T-helper 22 cell (primary cell): Measurements from ENCODE around the gene TRAPPC2L.
"Not testable (repeated sequence)": the region's sequence is repeated elsewhere in the genome, so short reads cannot be mapped to it uniquely, and the experiment has no call there.

Experiments used
- DNase-seq: peaks from one replicate; pipeline ENCODE4 v3.0.0-alpha.2; 2020; ENCODE audit warnings: low read depth

TRAPPC2L gene

DNA sequence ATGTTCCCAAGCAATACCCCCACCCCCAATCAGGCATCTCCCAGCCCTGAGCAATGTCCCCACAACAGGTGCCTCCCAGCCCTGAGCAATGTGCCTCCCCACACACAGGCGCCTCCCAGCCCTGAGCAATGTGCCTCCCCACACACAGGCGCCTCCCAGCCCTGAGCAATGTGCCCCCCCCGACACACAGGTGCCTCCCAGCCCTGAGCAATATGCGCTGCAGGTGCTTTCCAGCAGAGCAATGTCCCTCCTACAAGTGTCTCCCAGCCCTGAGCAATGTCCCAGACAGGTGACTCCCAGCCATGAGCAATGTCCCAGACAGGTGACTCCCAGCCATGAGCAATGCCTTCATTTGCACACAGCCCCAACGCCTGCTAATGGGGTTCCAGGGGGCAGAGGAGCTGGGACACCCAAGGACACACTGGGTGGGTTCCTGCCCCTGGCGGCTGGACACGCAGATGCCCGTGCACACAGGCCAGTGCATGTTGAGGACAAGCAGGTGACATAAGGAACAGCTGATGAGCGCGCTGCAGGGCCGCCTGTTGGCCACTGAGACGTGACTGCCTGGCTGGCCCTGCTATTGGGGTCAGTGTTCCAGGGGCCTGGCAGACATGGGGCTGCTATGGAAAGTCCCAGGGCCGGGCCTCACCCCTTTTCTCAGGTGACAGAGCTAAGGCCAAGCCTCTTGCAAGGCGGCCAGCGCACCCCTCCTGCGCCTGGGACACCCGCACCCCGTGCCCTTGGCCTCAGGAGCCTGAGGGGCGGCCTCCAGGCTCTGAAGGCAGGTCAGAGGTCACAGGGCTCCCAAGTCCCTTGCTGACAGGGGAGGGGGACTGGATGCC, 36.4 kb downstream of the TRAPPC2L start:
- DNase-seq = no peak

DNA sequence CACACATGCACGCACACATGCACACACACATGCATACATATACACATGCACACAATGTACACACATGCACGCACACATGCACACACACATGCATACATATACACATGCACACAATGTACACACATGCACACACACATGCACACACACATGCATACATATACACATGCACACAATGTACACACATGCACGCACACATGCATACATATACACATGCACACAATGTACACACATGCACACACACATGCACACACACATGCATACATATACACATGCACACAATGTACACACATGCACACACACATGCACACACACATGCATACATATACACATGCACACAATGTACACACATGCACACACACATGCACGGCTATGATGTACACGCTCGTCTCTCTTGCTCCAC, 37.3 kb downstream of the TRAPPC2L start:
- DNase-seq = not testable (repeated sequence)

DNA sequence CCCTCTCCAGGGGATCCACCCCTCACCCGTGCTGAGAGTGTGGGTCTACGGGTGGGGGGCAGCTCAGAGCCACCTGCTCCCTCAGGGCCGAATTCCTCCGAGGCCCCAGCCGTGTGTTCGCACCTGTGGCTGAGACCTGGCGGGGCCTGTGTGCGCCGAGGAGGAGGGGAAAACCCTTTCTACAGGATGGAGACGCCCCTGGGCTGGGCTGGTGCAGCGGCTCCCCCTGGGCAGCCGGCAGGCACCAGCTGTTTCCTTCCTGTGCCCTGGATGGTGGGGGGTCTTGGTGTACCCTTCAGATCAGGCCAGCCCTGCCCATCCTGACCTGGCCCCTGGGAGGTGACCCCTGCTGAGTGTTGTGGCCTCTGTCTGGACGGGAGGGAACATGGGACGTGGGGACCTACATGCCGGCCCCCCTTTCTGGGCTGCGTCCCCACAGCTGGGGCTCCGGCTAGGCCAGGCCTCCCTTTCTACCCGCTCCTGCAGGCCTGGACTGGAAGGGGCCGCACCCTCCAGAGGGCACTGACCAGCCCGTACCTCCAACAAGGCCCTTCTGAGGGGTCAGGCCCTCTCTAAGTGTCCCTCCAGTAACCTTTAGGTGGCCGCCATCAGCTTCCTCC, 37.9 kb downstream of the TRAPPC2L start:
- DNase-seq = no peak

DNA sequence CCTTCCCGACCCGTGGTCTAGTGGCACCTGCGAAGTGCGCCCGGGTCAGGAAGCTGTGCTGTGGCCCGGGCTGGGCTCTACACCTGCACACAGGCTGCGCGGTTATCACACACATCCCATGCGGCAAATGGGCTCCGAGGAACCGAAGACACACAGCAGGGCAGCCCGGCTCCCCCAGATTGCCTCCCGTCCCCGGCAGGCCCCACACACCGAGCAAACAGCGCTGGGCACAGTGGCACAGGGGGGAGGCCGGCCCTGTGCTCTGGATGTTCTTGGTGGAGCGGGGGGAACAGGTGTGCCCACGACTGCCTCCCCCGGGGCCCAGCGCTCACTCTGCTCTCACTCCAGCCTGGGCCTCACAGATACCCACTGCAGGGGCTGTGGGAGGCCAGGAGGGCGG, 38.4 kb downstream of the TRAPPC2L start:
- no peak for DNase-seq

DNA sequence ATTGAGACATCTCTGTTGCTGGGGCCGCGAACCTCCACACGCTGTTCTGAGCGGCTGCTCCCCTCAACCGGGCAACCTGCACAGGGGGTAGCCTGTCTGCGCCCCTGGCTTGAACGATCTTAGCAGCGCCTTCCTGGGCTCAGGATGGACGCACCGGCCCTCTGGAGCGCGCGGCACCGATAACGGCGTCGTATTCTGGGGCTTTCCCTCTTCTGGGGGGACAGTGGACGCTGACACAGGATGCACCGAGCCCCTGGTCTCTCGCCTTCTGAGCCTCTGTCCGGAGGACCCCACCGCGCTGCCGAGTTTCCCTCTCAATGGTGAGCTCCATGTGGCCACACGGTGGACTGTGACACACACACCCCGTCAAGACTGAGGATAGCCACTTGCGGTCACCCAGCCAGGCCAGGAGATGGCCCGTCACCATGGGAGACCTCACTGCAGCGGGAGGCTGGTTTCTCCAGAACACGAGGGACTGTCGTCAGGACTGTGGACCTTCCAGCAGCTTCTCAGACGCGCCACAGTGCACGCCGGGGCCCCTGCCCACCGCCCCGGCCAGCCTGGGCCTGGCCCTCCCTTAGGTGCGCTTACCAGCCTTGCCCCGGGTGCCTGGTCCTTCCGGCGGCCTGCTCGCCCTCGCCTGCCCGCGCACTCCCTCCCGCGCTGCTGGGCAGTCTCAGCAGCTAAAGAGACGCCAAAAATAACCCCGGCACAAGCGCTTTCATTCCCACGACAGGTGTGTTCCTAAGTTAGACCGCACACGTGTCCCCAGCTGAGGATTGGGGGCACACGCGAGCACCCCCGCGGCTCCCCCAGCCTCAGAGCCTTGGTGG, 39.5 kb downstream of the TRAPPC2L start:
- no peak for DNase-seq

DNA sequence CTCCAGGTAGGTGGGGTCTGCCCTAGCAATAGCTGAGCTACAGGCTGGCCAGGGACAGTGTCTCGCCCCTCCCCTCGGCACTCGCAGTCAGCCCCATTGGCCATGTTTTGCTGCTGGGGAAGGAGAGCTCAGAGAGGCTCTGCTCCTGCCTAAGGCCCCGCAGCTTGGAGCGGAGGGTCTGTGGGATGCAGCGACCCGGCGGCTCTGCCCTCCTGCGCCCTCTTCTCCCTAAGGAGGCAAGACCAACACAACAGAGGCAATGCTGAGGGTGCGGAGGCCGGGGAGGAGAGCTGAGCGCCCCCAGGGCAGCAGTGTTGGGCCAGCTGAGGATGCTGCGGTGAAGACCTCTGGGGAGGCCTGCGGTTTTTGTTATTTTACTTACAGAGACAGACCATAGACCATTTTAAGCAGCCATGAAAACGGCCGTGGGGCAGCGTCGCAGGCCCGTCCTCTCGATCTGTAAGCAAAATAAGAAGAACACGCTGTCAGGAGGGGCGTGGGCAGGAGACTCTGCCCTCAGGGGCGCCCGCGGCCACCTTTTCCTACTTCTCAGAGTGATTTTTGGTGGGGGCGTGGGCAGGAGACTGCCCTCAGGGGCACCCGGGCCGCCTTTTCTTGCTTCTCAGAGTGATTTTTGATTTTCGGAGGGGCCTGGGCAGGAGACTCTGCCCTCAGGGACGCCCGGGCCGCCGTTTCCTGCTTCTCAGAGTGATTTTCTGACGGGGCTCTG, 40.9 kb downstream of the TRAPPC2L start:
- no peak for DNase-seq

DNA sequence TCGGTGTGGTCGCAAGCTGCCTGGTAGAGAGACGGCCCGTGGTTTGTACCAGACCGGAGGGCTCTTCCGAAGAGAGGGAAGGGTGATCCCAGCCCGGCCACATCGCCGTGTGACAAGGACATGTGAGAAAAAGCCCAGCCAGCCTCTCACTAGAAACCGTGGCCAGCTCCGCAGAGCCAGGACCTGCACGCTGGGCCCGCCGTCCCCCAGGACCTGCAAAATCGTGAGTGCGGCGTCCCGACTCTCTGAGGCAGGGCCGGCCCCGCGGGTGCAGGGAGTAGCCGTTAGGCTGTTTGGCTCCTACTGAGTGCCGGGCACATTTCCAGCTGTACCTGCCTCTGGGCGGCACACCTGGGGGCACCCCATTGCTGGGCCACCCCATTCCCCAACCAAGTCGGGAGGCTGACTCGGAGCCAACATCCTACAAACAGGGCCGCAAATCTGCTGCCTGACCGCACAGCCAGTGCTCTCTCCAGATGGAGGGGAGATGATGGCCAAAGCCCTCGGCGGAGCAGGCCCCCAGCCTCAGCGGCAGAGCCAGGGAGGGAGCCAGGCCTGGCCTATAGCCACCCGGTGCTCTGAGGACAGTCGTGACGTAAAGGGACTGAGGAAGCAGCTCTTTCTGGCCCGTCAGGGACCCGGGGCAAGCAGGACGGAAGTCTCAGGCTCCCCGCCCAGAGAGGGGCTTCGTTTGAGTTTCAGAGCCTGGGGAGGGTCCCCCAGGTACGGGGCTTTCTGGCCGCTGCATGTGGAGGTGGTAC, 43.2 kb downstream of the TRAPPC2L start:
- no peak for DNase-seq

DNA sequence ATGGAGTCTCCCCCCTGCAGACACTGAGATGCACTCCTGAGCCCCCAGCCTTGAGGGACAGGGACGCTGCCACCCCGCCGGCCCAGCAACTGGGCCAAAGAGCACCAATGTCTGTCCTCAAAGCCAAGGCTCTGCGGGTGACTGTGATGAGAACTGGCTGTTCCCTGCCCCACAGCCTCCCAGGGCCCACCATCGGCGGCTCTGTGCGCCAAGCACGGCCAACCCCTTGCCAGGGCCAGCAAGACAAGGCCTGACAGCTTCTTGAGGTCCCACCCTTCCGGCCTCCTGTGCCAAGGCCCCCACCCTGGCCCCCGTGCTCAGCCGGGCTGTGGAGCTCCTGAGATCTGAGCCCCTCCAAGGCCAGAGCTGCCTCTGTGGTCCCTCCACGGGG, 43.7 kb downstream of the TRAPPC2L start:
- no peak for DNase-seq

DNA sequence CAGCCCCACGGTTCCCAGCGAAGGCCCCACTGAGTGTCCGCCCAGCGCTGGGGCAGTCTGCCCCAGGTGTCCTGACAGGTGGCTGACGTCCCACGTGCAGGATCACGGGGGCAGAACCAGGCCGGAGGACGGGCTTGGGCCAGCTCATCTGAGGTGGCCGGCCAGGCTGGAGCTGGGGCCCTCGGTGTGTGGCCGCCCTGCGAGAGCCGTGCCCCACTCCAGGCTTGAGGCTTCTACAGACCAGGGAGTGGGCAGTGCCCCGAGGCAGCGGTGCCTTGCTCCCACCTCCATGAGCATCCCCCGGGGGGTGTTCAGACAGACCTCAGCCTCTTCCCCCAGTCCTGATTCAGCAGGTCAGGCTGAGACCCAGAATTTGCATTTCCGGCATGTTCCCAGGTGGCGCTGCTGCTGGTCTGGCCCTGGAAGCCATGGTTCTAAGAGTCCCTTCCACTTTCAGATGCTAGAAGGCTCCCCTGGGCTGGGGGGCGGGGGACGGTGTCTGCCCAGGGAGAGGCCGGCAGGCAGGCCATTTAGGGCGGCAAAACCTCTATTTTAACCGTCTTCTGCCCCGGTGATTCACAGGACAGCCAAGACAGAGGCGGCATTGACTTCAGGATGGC, 44.9 kb downstream of the TRAPPC2L start:
- DNase-seq = no peak

DNA sequence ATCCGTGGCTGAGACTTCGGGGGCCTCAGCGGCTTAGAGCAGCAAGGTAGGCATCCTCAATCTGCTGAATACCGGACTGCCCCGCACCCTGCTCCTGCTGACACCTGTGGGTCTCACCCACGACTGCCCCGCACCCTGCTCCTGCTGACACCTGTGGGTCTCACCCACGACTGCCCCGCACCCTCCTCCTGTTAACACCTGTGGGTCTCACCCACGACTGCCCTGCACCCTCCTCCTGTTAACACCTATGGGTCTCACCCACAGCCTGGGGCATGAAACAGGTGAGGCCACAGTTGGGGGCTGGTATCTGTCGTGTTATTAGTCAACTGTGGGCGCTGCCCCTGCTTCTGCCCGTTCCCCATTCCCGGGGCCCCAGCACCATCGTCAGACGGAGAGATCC, 45.8 kb downstream of the TRAPPC2L start:
- DNase-seq = no peak

DNA sequence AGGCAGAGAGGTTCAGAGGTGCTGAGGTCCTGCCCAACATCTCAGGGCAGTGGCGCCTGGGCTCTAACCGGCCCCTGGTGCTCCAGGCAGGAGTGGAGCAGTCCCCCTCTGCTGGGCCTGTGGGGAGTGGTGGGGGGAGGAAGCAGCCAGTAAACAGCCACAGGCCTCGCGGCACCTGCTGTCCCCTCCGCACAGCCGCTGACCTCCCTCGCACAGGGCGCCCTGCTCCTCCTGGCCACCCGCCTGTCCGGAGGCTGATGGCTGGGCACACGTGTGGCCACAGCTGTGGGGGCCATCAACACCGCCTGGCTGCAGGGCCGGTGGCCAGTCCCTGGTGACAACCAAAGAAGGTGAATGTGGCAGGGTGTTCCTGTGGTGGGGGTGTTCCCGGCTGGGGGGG, 46.3 kb downstream of the TRAPPC2L start:
- no peak for DNase-seq

DNA sequence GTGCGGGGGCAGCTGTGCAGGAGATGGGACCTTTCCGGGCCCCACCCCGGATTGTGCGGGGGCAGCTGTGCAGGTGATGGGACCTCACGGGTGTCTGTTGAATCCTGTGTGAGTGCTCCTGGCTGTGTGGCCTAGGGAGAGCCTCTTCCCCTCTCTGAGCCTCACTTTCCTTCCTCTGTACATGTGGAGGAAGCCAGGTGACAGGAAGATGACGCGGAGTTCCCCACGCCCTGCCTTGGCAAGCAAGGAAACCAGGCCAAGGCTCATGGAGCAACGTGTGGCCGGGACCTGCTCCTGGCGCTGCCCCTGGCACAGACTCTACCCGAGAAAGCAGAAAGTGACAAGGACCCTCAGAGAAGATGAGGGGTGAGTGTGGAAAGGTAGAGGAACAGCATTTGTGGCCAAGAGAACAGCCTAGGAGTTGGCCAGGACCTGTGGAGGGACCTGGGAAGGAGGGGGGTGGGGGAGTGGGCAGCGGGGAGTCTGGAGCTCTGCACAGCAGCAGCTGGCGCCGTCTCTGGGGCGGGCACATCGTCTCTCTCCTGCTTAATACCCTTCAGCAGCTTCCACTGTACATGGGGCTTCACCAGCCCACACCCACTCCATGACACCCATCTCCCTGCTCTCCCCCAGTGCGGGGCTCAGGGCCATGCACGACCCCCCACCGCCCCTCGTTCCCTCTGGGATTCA, 47.9 kb downstream of the TRAPPC2L start:
- no peak for DNase-seq

DNA sequence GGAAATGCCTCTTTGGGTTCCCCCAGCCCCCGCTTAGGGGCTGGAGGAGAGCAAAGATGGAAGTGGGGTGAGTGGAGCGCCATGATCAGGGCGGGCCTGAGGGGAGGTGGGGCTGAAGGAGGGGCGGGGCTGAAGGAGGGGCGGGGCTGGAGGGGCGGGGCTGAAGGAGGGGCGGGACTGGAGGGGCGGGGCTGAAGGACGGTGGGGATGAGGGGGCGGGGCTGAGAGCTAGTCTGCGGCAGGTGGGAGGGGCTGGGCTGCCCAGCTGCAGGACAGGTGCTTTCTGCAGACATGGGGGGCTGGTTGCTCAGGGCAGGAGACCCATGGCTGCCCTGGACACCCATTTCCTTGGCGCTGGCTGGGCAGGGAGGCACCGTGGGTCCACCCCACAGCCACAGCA, 48.6 kb downstream of the TRAPPC2L start:
- DNase-seq = no peak

DNA sequence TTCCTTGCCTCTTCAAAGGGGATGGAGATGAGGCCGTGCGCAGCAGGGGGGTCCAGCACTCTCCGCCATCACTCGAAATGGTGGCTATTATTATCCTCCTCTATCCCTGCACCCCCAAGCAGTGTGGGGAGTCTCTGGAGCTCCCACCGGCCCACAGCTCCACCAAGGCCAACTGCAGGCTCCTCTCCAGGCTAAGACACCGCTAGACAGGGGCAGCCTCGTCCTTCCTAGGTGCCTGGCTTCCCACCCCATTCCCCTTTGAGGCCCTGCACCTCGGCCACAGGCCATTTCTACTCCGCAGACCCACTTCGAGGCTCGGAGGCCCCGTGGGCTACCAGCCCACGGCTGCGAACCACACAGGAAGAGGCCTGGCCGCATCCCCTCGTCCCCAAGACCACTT, 49.1 kb downstream of the TRAPPC2L start:
- no peak for DNase-seq

DNA sequence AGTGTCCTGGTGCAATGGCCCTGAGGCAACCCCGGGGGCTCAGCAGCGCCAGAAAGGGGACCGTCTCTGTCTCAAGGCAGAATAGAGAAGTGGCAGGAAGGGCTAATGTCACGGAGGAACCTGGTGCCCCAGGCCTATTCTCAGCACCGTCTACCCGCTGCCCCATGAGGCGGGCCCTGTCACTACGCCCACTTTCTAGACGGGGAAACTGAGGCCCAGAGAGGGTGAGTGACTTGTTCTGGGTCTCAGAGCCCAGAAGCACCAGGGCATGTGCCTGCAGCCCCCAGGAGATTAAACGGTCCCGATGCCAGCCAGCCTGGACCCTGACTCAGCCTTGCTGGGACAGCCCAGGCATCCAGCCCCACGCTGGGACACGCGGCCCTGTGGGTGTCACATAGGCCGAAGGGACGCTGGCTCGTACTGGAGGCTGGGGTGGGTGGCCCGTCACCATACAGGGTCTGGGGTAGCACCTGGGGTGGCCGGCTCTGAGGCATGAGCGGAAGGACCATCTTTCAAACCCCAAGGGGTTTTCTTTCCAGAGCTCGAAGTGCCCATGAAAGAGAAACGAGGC, 49.7 kb downstream of the TRAPPC2L start:
- no peak for DNase-seq

DNA sequence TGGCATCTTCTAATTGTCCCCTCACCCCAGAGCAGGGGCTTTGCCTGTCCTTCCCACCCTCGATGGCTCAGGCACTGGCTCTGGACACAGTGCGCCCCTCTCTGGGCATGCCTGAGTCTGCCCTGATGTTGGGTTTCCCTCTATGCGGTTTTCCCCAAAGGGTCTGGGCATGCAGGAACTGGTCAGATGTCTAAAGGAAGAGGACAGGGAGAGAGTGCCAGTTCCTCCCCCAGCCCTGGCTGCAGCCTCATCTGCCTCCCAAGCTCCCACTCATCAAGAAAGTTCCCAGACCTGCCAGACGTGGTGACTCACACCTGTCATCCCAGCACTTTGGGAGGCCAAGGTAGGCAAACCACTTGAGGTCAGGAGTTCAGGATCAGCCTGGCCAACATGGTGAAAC, 50.8 kb downstream of the TRAPPC2L start:
- no peak for DNase-seq

DNA sequence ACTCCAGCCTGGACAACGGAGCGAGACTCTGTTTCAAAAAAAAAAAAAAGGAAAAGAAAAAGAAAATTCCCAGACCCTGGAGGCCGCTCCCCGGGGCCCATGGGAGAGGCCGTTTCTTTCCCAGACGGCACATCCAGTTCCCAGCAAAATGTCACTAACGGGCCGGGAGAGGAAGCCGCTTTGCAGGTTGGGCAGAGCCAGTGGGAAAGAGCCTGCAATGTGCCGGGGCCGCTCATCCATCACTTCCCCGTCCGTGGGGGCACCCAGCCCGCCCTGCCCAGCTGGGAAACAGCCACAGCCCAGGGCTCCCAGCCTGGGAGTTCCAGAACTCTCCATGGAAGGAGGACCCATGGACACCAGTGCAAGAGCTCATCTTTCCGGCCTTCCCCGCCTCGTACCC, 51.4 kb downstream of the TRAPPC2L start:
- no peak for DNase-seq

DNA sequence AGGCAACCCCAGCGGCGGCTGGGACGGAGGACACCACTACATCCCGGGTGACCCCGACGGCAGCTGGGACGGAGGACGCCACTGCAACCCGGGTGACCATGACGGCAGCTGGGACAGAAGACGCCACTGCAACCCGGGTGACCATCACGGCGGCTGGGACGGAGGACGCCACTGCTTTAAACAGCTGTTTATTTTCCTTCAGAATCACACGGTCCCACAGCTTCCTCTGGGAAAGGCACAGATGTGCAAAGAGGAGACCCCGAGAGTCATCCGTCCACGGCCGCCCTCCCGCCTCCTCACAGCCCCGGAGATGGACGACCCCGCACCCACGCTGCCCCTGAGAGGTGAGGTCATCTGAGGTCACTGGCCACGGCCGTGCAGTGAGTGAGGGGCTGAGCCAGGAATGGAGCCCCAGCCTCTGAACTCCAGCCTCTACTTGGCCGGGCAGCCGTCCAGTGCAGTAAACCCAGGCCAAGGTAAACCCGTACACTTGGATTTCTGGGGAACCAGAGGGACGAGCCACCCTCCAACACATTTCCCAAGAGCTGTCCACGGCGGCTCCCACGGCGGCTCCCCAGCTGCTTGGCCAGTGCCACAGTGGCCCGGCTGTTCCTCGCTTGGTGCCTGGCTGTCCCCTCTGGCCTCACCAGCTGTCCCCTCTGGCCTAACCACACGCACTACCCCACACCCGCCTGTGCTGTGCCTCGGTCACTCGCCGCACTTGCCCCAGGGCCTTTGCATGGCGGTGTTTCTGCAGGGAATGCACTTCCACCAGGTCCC, 52.7 kb downstream of the TRAPPC2L start:
- DNase-seq = no peak
